GM18520 (cell line): ENCODE measurements around the gene FUBP3.

Experiments used
- ATAC-seq: cut with Tn5 transposase; IDR thresholded peaks from one replicate; pipeline ENCODE4 v1.9.1; 2021; ENCODE audit not compliant: unreplicated experiment

The FUBP3 gene

GRCh38 chr9:130633336-130634190 lies 54.2 kb downstream of the FUBP3 start:
- ATAC-seq, result no peak

- ATAC-seq, result no peak
Measured at GRCh38 chr9:130634191-130634768, 54.9 kb downstream of the FUBP3 start.

GRCh38 chr9:130634801-130635200 lies 55.4 kb downstream of the FUBP3 start:
- ATAC-seq, result no peak

GRCh38 chr9:130635306-130635705 lies 55.9 kb downstream of the FUBP3 start:
- no peak for ATAC-seq

- no peak for ATAC-seq
Measured at GRCh38 chr9:130635721-130636647, 56.6 kb downstream of the FUBP3 start.

GRCh38 chr9:130636648-130637020 lies 57.3 kb downstream of the FUBP3 start:
- ATAC-seq, result no peak

- no peak for ATAC-seq
Measured at GRCh38 chr9:130638284-130639123, 59.1 kb downstream of the FUBP3 start.

- ATAC-seq, result no peak
Measured at GRCh38 chr9:130639124-130639765, 59.9 kb downstream of the FUBP3 start.

- ATAC-seq, result no peak
Measured at GRCh38 chr9:130639866-130640555, 60.6 kb downstream of the FUBP3 start.

GRCh38 chr9:130640681-130641080 lies 61.3 kb downstream of the FUBP3 start:
- ATAC-seq, result no peak

GRCh38 chr9:130642926-130643325 lies 63.5 kb downstream of the FUBP3 start:
- no peak for ATAC-seq

- no peak for ATAC-seq
Measured at GRCh38 chr9:130651221-130651620, 71.8 kb downstream of the FUBP3 start.

GRCh38 chr9:130651752-130652151 lies 72.4 kb downstream of the FUBP3 start:
- no peak for ATAC-seq

GRCh38 chr9:130654879-130655278 lies 75.5 kb downstream of the FUBP3 start:
- no peak for ATAC-seq

GRCh38 chr9:130658893-130659698 lies 79.7 kb downstream of the FUBP3 start:
- ATAC-seq, result no peak

GRCh38 chr9:130659699-130660248 lies 80.4 kb downstream of the FUBP3 start:
- ATAC-seq, result no peak

GRCh38 chr9:130660326-130660682 lies 80.9 kb downstream of the FUBP3 start:
- no peak for ATAC-seq

GRCh38 chr9:130660683-130661450 lies 81.5 kb downstream of the FUBP3 start:
- no peak for ATAC-seq
